Measurements from ENCODE around the gene KRTCAP3.

Gene KRTCAP3

DNA sequence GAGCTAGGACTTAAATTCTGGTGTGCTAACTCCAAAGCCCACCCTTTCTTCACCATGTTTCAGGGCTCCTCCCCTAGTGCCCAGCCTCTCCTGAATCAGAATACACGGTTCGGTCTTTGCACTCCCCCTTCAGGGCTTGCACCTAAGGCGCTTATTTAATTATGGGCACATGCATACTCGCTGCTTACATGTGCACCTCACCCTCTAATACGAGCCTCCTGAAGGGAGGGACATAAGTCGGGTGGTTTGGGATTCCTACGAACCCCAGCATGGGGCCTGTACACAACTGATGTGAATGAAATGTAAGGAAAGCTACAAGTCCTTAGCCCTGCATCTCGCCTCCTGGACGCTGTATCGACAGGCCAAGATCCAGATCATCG lies 46.9 kb downstream of the KRTCAP3 start:
- TF ChIP-seq, protein P1, sequence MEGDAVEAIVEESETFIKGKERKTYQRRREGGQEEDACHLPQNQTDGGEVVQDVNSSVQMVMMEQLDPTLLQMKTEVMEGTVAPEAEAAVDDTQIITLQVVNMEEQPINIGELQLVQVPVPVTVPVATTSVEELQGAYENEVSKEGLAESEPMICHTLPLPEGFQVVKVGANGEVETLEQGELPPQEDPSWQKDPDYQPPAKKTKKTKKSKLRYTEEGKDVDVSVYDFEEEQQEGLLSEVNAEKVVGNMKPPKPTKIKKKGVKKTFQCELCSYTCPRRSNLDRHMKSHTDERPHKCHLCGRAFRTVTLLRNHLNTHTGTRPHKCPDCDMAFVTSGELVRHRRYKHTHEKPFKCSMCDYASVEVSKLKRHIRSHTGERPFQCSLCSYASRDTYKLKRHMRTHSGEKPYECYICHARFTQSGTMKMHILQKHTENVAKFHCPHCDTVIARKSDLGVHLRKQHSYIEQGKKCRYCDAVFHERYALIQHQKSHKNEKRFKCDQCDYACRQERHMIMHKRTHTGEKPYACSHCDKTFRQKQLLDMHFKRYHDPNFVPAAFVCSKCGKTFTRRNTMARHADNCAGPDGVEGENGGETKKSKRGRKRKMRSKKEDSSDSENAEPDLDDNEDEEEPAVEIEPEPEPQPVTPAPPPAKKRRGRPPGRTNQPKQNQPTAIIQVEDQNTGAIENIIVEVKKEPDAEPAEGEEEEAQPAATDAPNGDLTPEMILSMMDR (IDR thresholded peaks at IDR 0.05; ENCODE audit: insufficient read depth, low read length, poor library complexity, severe bottlenecking), result no peak
- Histone ChIP-seq H3K9ac (ENCODE audit: low read length) (peak overlapping the region; percentile 47), H3K36me3 (ENCODE audit: low read length) (no peaks in the 10 kb centered on the region), H3K9me3 (ENCODE audit: insufficient read depth, low read length) (no peaks in the 10 kb centered on the region), H3K4me3 (ENCODE audit: insufficient read depth, low read length, poor library complexity, severe bottlenecking) (peak overlapping the region; percentile 67), H3F3A (ENCODE audit: insufficient read depth) (peaks cover 4% of the 10 kb centered on the region; the same call in 1 of the 2 replicates), H4K20me1 (ENCODE audit: low read depth, low read length) (no peaks in the 10 kb centered on the region), H3K27ac (ENCODE audit: low read depth, low read length) (no peak overlapping the region), H3K27me3 (ENCODE audit: low read length) (no peaks in the 10 kb centered on the region), H2AFZ (ENCODE audit: low read depth, low read length, severe bottlenecking) (peak overlapping the region; percentile 71), H3K4me2 (ENCODE audit: low read depth, low read length, poor library complexity, severe bottlenecking) (peak overlapping the region; percentile 87), H3K79me2 (ENCODE audit: insufficient read depth, low read length) (no peaks in the 10 kb centered on the region), H3K9me2 (replicated peaks; ENCODE audit: insufficient read depth, low read length) (no peaks in the 10 kb centered on the region)

DNA sequence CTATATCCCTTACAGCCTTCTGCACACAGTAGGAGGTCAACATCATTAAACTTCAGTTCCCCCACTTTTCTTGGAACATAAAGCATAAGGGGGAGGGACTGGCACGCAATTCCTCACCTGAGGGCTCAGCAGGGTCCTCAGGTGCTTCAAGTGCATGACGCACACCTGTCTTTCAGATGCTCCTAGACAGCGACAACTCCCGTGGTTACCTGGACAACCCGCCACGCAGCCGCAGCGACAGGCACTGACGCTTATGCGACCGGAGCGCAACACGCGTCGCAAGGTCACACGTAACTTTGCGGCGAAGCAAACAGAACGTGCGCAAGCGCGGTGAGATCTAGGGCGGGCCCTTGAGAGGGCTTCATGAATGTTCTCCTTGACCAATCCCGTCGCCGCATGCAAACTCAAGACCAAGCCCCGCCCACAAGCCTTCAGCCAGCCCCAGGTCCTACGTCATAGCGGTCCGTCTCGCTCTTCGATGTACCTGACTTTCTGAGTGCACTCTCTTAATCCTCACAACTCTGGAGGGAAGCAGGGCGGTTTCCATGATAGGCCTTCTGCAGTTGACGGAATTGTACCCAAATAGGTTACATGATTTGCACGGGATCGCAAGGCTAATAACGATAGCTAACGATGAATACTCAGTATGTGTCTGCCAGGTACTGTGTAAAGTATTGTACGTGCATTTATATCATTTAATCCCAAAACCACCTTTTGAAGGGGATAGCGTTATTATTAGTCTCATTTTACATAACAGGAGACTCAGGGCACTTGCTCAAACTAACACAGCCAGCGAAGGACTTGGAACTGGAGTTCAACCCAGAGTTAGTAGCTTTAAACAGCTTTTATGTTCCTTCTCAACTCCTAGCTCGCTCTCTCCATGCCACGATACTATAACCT lies 47.6 kb downstream of the KRTCAP3 start, which contains the start of gene IFT172:
Gene IFT172, minus strand, starts transcription at position 246 of the 900 bp plus-strand sequence. Its CDS starts 90 bp downstream, at position 156.
- Histone ChIP-seq H3K79me2 (ENCODE audit: insufficient read depth, low read length) (no peaks in the 10 kb centered on the region), H3K27me3 (ENCODE audit: low read length) (no peaks in the 10 kb centered on the region), H3F3A (ENCODE audit: insufficient read depth) (peaks cover 4% of the 10 kb centered on the region; the same call in 1 of the 2 replicates), H3K9me2 (replicated peaks; ENCODE audit: insufficient read depth, low read length) (no peaks in the 10 kb centered on the region), H3K9ac (ENCODE audit: low read length) (peak within 1 kb of the TSS; percentile 47), H3K27ac (ENCODE audit: low read depth, low read length) (no peak within 1 kb of the TSS), H4K20me1 (ENCODE audit: low read depth, low read length) (no peaks in the 10 kb centered on the region), H3K9me3 (ENCODE audit: insufficient read depth, low read length) (no peaks in the 10 kb centered on the region), H3K36me3 (ENCODE audit: low read length) (no peaks in the 10 kb centered on the region), H2AFZ (ENCODE audit: low read depth, low read length, severe bottlenecking) (peak within 1 kb of the TSS; percentile 78), H3K4me3 (ENCODE audit: insufficient read depth, low read length, poor library complexity, severe bottlenecking) (peak within 1 kb of the TSS; percentile 67), H3K4me2 (ENCODE audit: low read depth, low read length, poor library complexity, severe bottlenecking) (peak within 1 kb of the TSS; percentile 87)
- TF ChIP-seq EZH2phosphoT487 (conservative IDR thresholded peaks at IDR 0.05; ENCODE audit: low read length), result no peak
- TF ChIP-seq, protein P1 (IDR thresholded peaks at IDR 0.05; ENCODE audit: insufficient read depth, low read length, poor library complexity, severe bottlenecking), result no peak

DNA sequence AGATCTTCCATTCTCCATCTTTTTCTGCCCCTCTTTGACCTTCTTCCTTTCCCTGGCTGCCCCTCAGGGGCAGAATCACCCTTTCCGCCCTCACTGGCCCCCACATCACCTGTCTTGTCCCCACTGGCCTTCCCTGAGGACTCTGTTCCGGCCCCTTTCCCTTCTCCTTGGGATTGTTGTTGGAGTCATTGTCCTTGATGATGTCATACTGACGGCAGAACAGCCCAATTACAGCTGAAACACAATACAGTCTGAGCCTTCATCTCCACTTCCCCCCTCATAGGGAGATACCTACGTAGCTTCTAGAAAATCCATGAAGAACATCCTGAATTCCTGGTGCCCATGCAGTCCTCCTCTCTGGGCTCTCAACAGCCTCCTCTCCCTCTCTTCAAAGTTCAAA lies 50.4 kb downstream of the KRTCAP3 start:
- no peaks in the 10 kb centered on the region for H3K79me2 ChIP-seq (ENCODE audit: insufficient read depth, low read length)
- peaks cover 4% of the 10 kb centered on the region; the same call in 1 of the 2 replicates for H3F3A ChIP-seq (ENCODE audit: insufficient read depth)
- no peak overlapping the region for H3K27ac ChIP-seq (ENCODE audit: low read depth, low read length)
- H3K4me3 ChIP-seq (ENCODE audit: insufficient read depth, low read length, poor library complexity, severe bottlenecking), result no peak overlapping the region
- no peaks in the 10 kb centered on the region for H3K9me2 ChIP-seq (replicated peaks; ENCODE audit: insufficient read depth, low read length)
- H3K36me3 ChIP-seq (ENCODE audit: low read length), result no peaks in the 10 kb centered on the region
- no peaks in the 10 kb centered on the region for H3K9me3 ChIP-seq (ENCODE audit: insufficient read depth, low read length)
- TF ChIP-seq, protein P1 (IDR thresholded peaks at IDR 0.05; ENCODE audit: insufficient read depth, low read length, poor library complexity, severe bottlenecking), result no peak
- TF ChIP-seq EZH2phosphoT487 (conservative IDR thresholded peaks at IDR 0.05; ENCODE audit: low read length), result no peak
- H3K27me3 ChIP-seq (ENCODE audit: low read length), result no peaks in the 10 kb centered on the region
- no peak overlapping the region for H2AFZ ChIP-seq (ENCODE audit: low read depth, low read length, severe bottlenecking)
- no peaks in the 10 kb centered on the region for H4K20me1 ChIP-seq (ENCODE audit: low read depth, low read length)
- H3K4me2 ChIP-seq (ENCODE audit: low read depth, low read length, poor library complexity, severe bottlenecking), result no peak overlapping the region
- H3K9ac ChIP-seq (ENCODE audit: low read length), result no peak overlapping the region

All from SU-DHL-6 (cell line).